Spinal cord (tissue), 10 donors: Measurements from ENCODE around the gene ABCD3. TPM values are rescaled to one million over a fixed set of nuclear protein-coding genes. Genes with fewer than 3 reads are reported as not detected.
"Not testable (repeated sequence)": the region's sequence is repeated elsewhere in the genome, so short reads cannot be mapped to it uniquely, and the experiment has no call there.

Experiments used
- DNase-seq, 6 donors: peaks; one replicate each; pipeline versions ENCODE4 v3.0.0 to v3.0.0-alpha.2; 2013 to 2015; ENCODE audit warnings: low spot score in 6 of 6, low read depth in 4 of 6
- H3K27ac ChIP-seq: one replicate; pipeline ENCODE4 v1.5.1; 2013; ENCODE audit warnings: low read depth, low read length, control low read depth
- H3K27me3 ChIP-seq: one replicate; pipeline ENCODE4 v1.6.1; 2013; ENCODE audit warnings: low read length; ENCODE audit not compliant: control insufficient read depth, insufficient read depth
- H3K36me3 ChIP-seq: one replicate; pipeline ENCODE4 v1.6.1; 2013; ENCODE audit warnings: low read length; ENCODE audit not compliant: control insufficient read depth, insufficient read depth
- H3K4me1 ChIP-seq: one replicate; pipeline ENCODE4 v1.6.1; 2013; ENCODE audit warnings: low read length; ENCODE audit not compliant: control insufficient read depth, insufficient read depth
- H3K4me3 ChIP-seq: one replicate; pipeline ENCODE4 v1.5.1; 2013; ENCODE audit warnings: low read depth, low read length, control low read depth
- H3K9me3 ChIP-seq: one replicate; pipeline ENCODE4 v1.6.1; 2013; ENCODE audit warnings: low read length; ENCODE audit not compliant: control insufficient read depth, insufficient read depth
- WGBS: methylation state at CpG from one replicate; pipeline ENCODE4 v1.1.5; 2013; ENCODE audit warnings: missing lambda C conversion rate; ENCODE audit not compliant: insufficient coverage; 5-methylcytosine and 5-hydroxymethylcytosine counted together
- polyA plus RNA-seq, 2 donors: library from polyadenylated mRNA; unstranded; fragments of 120-200 nt; gene quantifications; one replicate each; pipeline ENCODE4 v1.2.1, GENCODE V29; 2013; ENCODE audit not compliant: insufficient read length in 2 of 2
- total RNA-seq, 2 donors: library from RNA; depleted of rRNA in 1 of 2; stranded (reverse); fragments of 120-200 nt in 1 of 2; fragments of >200 nt in 1 of 2; gene quantifications; one replicate each; pipeline versions ENCODE4 v1.2.3 to v1.2.4, GENCODE V29; 2013 to 2014
- donor health status: healthy.

Gene ABCD3
- total and polyA plus RNA-seq, 4 donors: 52.9 to 95.5 (median 61.0) TPM

DNA sequence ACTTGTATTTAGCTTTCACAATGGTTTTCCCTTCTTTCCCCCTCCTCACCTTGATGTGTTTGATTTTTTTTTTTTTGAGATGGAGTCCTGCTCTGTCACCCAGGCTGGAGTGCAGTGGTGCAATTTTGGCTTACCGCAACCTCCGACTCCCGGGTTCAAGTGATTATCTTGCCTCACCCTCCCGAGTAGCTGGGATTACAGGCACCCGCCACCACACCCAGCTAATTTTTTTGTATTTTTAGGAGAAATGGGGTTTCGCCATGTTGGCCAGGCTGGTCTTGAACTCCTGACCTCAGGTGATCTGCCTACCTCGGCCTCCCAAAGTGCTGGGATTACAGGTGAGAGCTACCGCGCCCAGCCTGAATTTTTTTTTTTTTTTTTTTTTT is 8.3 kb downstream of the ABCD3 start:
- H3K9me3 ChIP-seq, H3K36me3 ChIP-seq, H3K27ac ChIP-seq, H3K4me3 ChIP-seq, H3K4me1 ChIP-seq, DNase-seq, H3K27me3 ChIP-seq: not testable (repeated sequence)
- 100% methylated on average over 5 of the region's 9 CpGs for WGBS

DNA sequence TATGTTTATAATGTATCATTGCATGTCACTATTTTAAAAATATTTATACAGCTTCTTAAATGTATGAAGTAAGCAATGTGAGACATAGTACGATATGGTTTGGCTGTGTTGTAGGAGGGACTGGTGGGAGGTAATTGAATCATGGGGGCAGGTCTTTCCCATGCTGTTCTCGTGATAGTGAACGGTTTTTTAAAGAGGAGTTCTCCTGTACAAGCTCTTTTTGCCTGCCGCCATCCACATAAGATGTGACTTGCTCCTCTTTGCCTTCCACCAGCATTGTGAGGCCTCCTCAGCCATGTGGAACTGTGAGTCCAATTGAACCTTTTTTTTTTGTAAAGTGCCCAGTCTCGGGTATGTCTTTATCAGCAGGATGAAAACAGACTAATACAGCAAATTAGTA is 10.3 kb downstream of the ABCD3 start:
- no peaks in the 10 kb centered on the region for H3K4me1 ChIP-seq
- no peak overlapping the region for H3K27ac ChIP-seq
- H3K36me3 ChIP-seq: no peaks in the 10 kb centered on the region
- WGBS: 100% methylated on average over 4 of the region's 5 CpGs
- no peak for DNase-seq
- no peak overlapping the region for H3K4me3 ChIP-seq
- H3K9me3 ChIP-seq: no peaks in the 10 kb centered on the region
- no peaks in the 10 kb centered on the region for H3K27me3 ChIP-seq

DNA sequence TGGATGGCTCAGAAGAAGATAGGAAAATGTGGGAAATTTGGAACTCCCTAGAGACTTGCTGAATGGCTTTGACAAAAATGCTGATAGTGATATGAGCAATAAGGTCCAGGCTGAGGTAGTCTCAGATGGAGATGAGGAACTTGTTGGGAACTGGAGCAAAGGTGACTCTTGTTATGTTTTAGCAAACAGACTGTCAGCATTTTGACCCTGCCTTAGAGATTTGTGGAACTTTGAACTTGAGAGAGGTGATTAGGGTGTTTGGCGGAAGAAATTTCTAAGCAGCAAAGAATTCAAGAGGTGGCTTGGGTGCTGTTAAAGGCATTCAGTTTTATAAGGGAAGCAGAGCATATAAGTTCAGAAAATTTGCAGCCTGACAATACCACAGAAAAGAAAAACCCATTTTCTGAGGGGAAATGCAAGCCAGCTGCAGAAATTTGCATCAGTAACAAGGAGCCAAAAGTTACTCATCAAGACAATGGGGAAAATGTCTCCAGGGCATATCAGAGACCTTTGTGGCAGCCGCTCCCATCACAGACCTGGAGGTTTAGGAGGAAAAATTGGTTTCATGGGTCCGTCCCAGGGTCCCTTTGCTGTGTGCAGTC is 10.8 kb downstream of the ABCD3 start:
- H3K9me3 ChIP-seq, H3K27ac ChIP-seq, H3K27me3 ChIP-seq, H3K36me3 ChIP-seq, H3K4me1 ChIP-seq, DNase-seq, H3K4me3 ChIP-seq: not testable (repeated sequence)
- WGBS: 97% methylated on average over 2 of the region's 3 CpGs

DNA sequence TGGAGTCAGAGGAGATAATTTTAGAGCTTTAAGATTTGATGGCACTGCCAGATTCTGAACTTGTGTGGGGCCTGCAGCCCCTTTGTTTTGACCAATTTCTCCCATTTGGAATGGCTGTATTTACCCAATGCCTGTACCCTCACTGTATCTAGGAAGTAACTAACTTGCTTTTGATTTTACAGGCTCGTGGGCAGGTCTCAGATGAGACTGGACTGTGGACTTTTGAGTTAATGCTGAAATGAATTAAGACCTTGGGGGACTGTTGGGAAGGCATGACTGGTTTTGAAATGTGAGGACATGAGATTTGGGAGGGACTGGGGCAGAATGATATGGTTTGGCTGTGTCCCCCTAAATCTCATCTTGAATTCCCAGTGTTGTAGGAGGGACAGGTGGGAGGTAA is 11.9 kb downstream of the ABCD3 start:
- H3K4me3 ChIP-seq, H3K4me1 ChIP-seq, H3K27me3 ChIP-seq, H3K9me3 ChIP-seq, H3K27ac ChIP-seq, H3K36me3 ChIP-seq, DNase-seq: not testable (repeated sequence)
- WGBS: 86% methylated on average over 1 of the region's 1 CpG

DNA sequence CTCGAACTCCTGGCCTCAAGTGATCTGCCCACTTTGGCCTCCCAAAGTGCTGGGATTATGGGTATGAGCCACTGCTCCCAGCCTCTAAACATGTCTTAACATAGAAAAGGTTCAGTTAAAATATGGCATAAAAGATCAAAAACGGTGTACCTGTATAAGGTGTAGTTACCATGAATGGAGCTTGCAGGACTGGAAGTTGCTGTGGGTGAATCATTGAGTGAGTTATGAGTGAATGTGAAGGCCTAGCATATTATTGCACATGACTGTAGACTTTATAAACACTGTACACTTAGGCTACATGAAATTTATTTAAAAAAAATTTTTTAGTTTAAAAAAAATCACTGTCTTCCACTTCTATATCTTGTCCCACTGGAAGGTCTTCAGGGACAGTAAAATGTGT is 15.7 kb downstream of the ABCD3 start:
- no CpG with 5 or more reads among the region's 2 CpGs for WGBS
- H3K4me1 ChIP-seq: no peaks in the 10 kb centered on the region
- peaks cover 14% of the 10 kb centered on the region for H3K9me3 ChIP-seq
- no peaks in the 10 kb centered on the region for H3K27me3 ChIP-seq
- H3K27ac ChIP-seq: no peak overlapping the region
- no peak overlapping the region for H3K4me3 ChIP-seq
- DNase-seq: no peak
- H3K36me3 ChIP-seq: no peaks in the 10 kb centered on the region

DNA sequence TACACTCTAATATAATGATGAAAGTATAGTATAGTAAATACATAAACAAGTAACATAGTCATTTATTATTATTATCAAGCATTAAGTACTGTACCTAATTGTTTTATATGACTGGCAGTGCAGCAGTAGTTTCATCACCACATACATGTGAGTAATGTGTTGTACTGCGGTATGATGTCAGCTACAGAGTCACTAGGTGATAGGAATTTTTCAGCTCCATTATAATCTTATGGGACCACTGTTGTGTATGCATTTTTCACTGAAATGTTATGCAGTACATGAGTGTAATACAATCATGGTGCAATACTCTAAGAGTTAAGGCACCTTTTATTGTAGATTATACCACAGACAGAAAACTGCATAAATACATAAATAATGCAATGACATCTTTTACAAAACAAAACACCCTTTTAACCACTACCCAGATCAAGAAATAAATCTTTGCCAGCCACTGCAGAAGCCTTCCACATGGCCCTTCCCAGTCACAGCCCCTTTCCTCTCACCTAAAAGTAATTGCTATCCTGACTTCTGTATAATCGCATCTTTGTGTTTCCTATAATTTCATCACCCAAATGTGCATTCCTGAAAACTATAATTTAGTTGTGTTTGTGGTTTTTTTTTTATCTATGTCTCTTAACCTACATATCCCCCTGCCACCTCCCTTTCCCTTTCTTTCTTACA is 16.3 kb downstream of the ABCD3 start:
- H3K4me3 ChIP-seq: no peak overlapping the region
- H3K4me1 ChIP-seq: no peaks in the 10 kb centered on the region
- WGBS: no CpG with 5 or more reads among the region's 2 CpGs
- no peaks in the 10 kb centered on the region for H3K36me3 ChIP-seq
- no peak overlapping the region for H3K27ac ChIP-seq
- no peaks in the 10 kb centered on the region for H3K27me3 ChIP-seq
- peaks cover 14% of the 10 kb centered on the region for H3K9me3 ChIP-seq
- no peak for DNase-seq

DNA sequence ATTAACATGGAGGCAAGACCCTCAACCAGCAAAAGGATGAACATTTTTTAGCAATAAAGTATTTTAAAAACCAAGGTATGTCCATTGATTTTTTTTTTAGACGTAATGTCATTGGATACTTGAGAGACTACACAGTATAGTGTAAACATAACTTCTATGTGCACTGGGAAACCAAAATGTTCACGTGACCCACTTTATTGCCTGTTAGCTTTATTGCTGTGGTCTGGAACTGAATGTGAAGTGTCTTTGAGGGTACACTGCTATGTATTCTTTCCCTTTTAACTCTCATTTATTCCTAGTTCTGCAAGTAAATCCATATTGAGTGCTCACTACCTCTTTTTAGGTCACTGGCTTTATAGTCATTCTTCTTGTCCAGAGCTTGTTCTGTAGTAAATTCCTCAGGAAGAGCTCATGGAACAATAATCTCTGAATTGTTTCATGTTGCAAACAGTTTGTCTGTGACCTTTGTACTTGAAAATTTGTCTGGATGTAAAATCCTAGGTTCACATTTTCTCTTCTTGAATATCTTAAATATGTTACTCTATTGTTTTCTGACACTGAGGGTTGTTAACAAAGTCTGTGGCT is 20.6 kb downstream of the ABCD3 start:
- no peak for DNase-seq
- Histone ChIP-seq H3K27ac (no peak overlapping the region), H3K4me1 (no peaks in the 10 kb centered on the region), H3K27me3 (no peaks in the 10 kb centered on the region), H3K4me3 (no peak overlapping the region), H3K9me3 (peaks cover 24% of the 10 kb centered on the region), H3K36me3 (no peaks in the 10 kb centered on the region)
- WGBS: no CpG with 5 or more reads among the region's 2 CpGs

DNA sequence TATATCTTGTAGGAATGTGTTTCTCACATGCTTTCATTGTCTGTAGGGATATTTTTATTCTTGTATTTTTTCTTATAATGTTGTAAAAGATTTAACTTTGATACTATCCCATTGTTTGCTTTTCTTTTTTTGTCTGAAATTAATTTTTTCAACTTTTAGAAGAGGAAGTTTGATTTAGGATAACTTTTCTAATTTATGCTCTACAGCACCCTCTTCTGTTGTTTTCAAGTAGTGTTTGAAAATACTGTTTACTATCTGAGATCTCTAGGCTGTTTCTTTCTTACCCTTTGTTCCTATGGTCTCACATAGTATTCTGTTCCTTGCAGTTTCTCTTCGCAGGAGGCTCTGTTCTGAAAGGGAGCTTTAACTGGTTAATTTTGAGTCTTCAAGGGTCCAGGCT is 21.9 kb downstream of the ABCD3 start:
- H3K27me3 ChIP-seq: no peaks in the 10 kb centered on the region
- WGBS: no CpG with 5 or more reads among the region's 1 CpG
- H3K27ac ChIP-seq: no peak overlapping the region
- H3K36me3 ChIP-seq: no peaks in the 10 kb centered on the region
- no peak overlapping the region for H3K4me3 ChIP-seq
- DNase-seq: no peak
- no peaks in the 10 kb centered on the region for H3K4me1 ChIP-seq
- peaks cover 28% of the 10 kb centered on the region for H3K9me3 ChIP-seq

DNA sequence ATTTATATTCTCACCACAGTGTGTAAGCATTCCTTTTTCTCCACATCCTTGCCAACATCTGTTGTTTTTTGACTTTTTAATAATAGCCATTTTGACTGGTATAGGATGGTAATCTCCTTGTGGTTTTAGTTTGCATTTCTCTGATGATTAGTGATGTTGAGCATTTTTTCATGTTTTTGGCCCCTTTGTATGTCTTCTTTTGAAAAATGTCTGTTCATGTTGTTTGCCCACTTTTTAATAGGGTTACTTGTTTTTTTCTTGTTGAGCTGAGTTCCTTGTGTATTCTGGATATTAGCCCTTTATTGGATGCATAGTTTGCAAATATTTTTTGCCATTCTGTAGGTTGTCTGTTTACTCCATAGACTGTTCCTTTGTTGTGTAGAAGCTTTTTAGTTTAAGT is 24.9 kb downstream of the ABCD3 start:
- not testable (repeated sequence) for H3K4me3 ChIP-seq, H3K36me3 ChIP-seq, H3K27ac ChIP-seq, H3K27me3 ChIP-seq, H3K4me1 ChIP-seq, DNase-seq
- peaks cover 16% of the 10 kb centered on the region for H3K9me3 ChIP-seq

DNA sequence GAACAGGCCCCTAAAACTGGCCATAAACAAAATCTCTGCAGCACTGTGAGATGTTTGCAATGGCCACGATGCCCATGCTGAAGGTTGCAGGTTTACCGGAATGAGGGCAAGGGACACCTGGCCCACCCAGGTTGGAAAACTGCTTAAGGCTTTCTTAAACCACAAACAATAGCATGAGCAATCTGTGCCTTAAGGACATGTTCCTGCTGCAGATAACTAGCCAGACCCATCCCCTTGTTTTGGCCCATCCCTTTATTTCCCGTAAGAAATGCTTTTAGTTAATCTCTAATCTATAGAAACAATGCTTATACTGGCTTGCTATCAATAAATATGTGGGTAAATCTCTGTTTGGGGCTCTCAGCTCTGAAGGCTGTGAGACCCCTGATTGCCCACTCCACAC is 26.6 kb downstream of the ABCD3 start:
- not testable (repeated sequence) for H3K4me1 ChIP-seq, H3K4me3 ChIP-seq, H3K27me3 ChIP-seq, H3K36me3 ChIP-seq, DNase-seq, H3K27ac ChIP-seq
- H3K9me3 ChIP-seq: peaks cover 16% of the 10 kb centered on the region
- 100% methylated on average over 2 of the region's 3 CpGs for WGBS
